WTC11 (cell line): Measurements from ENCODE around the gene C19orf85. TPM values are rescaled to one million over a fixed set of nuclear protein-coding genes. Genes with fewer than 3 reads are reported as not detected.

Experiments
- ATAC-seq: fragments of 200-7000 bp; cut with Tn5 transposase; 2 replicates; pipeline ENCODE4 v1.10.0; 2021; ENCODE audit warnings: mild to moderate bottlenecking, moderate library complexity
- CTCF ChIA-PET: fragments of 300-600 bp; sonication (Branson Sonifier 250); formaldehyde crosslinking; loops from one replicate; lab custom pipeline; 2021; ENCODE audit warnings: antibody characterized with exemption; lab: Charles Lee
- POLR2A ChIA-PET: fragments of 350-600 bp; sonication (Branson Sonifier 250); formaldehyde crosslinking; loops from one replicate; lab custom pipeline; 2021; ENCODE audit warnings: antibody characterized with exemption; lab: Charles Lee
- DNase-seq: peaks from one replicate; pipeline ENCODE4 v3.0.0; 2021; ENCODE audit warnings: low spot score
- H3K27ac Mint-ChIP-seq: 2 replicates; pipeline ENCODE4 v1.8.0; 2021; ENCODE audit warnings: mixed read lengths
- H3K27me3 Mint-ChIP-seq: 2 replicates; pipeline ENCODE4 v1.8.0; 2021; ENCODE audit warnings: low read depth, mild to moderate bottlenecking, moderate library complexity, mixed read lengths
- H3K36me3 Mint-ChIP-seq: 2 replicates; pipeline ENCODE4 v1.8.0; 2021; ENCODE audit warnings: mixed read lengths
- H3K4me1 Mint-ChIP-seq: 2 replicates; pipeline ENCODE4 v1.8.0; 2022; ENCODE audit warnings: mixed read lengths
- H3K4me3 Mint-ChIP-seq: 2 replicates; pipeline ENCODE4 v1.8.0; 2021; ENCODE audit warnings: mild to moderate bottlenecking, moderate library complexity, mixed read lengths
- H3K9me3 Mint-ChIP-seq: 2 replicates; pipeline ENCODE4 v1.8.0; 2021; ENCODE audit warnings: mixed read lengths
- CREB1 ChIP-seq: sonication (generic); formaldehyde crosslinking; IDR thresholded peaks from 2 replicates; pipeline ENCODE4 v1.8.0; 2023; ENCODE audit warnings: mild to moderate bottlenecking, missing genetic modification reagents
- EMX1 ChIP-seq: fragments of 250-450 bp; sonication (Bioruptor Pico); IDR thresholded peaks from 2 replicates; pipeline ENCODE4 v1.8.0; 2021; ENCODE audit warnings: mild to moderate bottlenecking
- ETV6 ChIP-seq: sonication (generic); formaldehyde crosslinking; IDR thresholded peaks from 2 replicates; pipeline ENCODE4 v1.8.1; 2022; ENCODE audit warnings: mild to moderate bottlenecking, missing genetic modification reagents
- HMGA2 ChIP-seq: fragments of 250-450 bp; sonication (Bioruptor Pico); IDR thresholded peaks from 2 replicates; pipeline ENCODE4 v1.4.0; 2021; ENCODE audit warnings: mild to moderate bottlenecking, moderate library complexity
- MYBL2 ChIP-seq: sonication (generic); formaldehyde crosslinking; IDR thresholded peaks from 2 replicates; pipeline ENCODE4 v1.8.1; 2023; ENCODE audit warnings: mild to moderate bottlenecking, moderate library complexity, missing genetic modification reagents
- NR2C2 ChIP-seq: sonication (generic); formaldehyde crosslinking; IDR thresholded peaks from 2 replicates; pipeline ENCODE4 v1.8.0; 2022; ENCODE audit warnings: mild to moderate bottlenecking, missing genetic modification reagents
- PRRX2 ChIP-seq: fragments of 250-450 bp; sonication (Bioruptor Pico); IDR thresholded peaks from 2 replicates; pipeline ENCODE4 v1.8.0; 2021; ENCODE audit warnings: mild to moderate bottlenecking
- SMAD3 ChIP-seq: sonication (generic); formaldehyde crosslinking; IDR thresholded peaks from 2 replicates; pipeline ENCODE4 v1.8.0; 2022; ENCODE audit warnings: missing genetic modification reagents, mild to moderate bottlenecking, borderline replicate concordance
- TCF7 ChIP-seq: sonication (generic); formaldehyde crosslinking; IDR thresholded peaks from 2 replicates; pipeline ENCODE4 v1.8.0; 2022; ENCODE audit warnings: mild to moderate bottlenecking, low read depth, missing genetic modification reagents, moderate library complexity
- TEAD4 ChIP-seq: sonication (generic); formaldehyde crosslinking; IDR thresholded peaks from 2 replicates; pipeline ENCODE4 v1.8.0; 2022; ENCODE audit warnings: mild to moderate bottlenecking, missing genetic modification reagents
- TP53 ChIP-seq: sonication (generic); formaldehyde crosslinking; IDR thresholded peaks from 2 replicates; pipeline ENCODE4 v1.8.1; 2023; ENCODE audit warnings: mild to moderate bottlenecking, missing genetic modification reagents
- ZNF219 ChIP-seq: sonication (generic); formaldehyde crosslinking; IDR thresholded peaks from 2 replicates; pipeline ENCODE4 v1.8.0; 2023; ENCODE audit warnings: missing genetic modification reagents, mild to moderate bottlenecking, borderline replicate concordance
- ZNF396 ChIP-seq: fragments of 250-450 bp; sonication (Bioruptor Pico); IDR thresholded peaks from 2 replicates; pipeline ENCODE4 v1.8.0; 2021; ENCODE audit warnings: mild to moderate bottlenecking, moderate library complexity, borderline replicate concordance
- total RNA-seq: library from RNA; stranded (reverse); gene quantifications from 3 replicates; pipeline ENCODE4 v1.2.3, GENCODE V29; 2021
- TF ChIP-seq, protein P1 (sequence below): sonication (generic); formaldehyde crosslinking; IDR thresholded peaks from 2 replicates; pipeline ENCODE4 v1.8.1; 2023; ENCODE audit warnings: mild to moderate bottlenecking, missing genetic modification reagents, moderate library complexity
- TF ChIP-seq, protein P2 (sequence below): fragments of 250-450 bp; sonication (Bioruptor Pico); IDR thresholded peaks from 2 replicates; pipeline ENCODE4 v1.9.0; 2021; ENCODE audit warnings: mild to moderate bottlenecking
- TF ChIP-seq, protein P3 (sequence below): sonication (generic); formaldehyde crosslinking; IDR thresholded peaks from 2 replicates; pipeline ENCODE4 v1.8.0; 2022; ENCODE audit warnings: mild to moderate bottlenecking, missing genetic modification reagents
- TF ChIP-seq, protein P4 (sequence below): sonication (generic); formaldehyde crosslinking; IDR thresholded peaks from 2 replicates; pipeline ENCODE4 v1.8.0; 2022; ENCODE audit warnings: missing genetic modification reagents
- TF ChIP-seq, protein P5 (sequence below): sonication (generic); formaldehyde crosslinking; IDR thresholded peaks from 2 replicates; pipeline ENCODE4 v1.8.0; 2022; ENCODE audit warnings: mild to moderate bottlenecking, missing genetic modification reagents
- TF ChIP-seq, protein P6 (sequence below): sonication (generic); formaldehyde crosslinking; IDR thresholded peaks from 2 replicates; pipeline ENCODE4 v1.8.1; 2023; ENCODE audit warnings: mild to moderate bottlenecking, missing genetic modification reagents, moderate library complexity
- TF ChIP-seq, protein P7 (sequence below): fragments of 200-600 bp; IDR thresholded peaks from 2 replicates; pipeline ENCODE4 v1.8.0; 2022; ENCODE audit warnings: antibody characterized with exemption

The C19orf85 gene
- total RNA-seq, 1 experiment from 2014 or later, result 2.2 TPM

DNA sequence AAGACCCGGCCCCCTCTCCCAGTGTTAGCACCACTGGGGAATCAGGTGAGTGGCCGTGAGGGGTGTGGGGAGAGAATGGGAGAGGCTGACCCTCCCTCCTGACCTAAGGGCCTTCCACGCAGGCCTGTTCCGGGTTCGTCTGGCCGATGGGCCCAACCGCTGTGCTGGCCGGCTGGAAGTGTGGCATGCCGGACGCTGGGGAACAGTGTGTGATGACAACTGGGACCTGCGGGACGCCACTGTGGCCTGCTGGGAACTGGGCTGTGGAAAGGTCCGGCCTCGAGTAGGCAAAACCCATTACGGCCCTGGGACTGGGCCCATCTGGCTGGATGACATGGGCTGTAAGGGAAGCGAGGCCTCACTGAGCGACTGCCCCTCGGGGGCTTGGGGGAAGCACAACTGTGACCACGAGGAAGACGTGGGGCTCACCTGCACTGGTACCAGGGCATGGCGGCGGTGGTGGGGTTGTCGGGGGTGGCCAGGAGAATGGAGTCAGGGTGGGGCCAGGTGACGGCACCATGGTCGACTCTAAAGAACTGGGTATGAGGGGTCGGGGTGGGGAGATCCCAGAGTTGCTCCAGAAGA lies 35.9 kb upstream of the C19orf85 start:
- Mint-ChIP-seq H3K4me1 (no peaks in the 10 kb centered on the region; the same call in 1 of the 2 replicates), H3K4me3 (no peak overlapping the region), H3K27ac (no peak overlapping the region), H3K27me3 (peaks cover 81% of the 10 kb centered on the region), H3K36me3 (peaks cover 7% of the 10 kb centered on the region), H3K9me3 (peaks cover 19% of the 10 kb centered on the region)
- no peak for TF ChIP-seq SMAD3 (CRISPR knock-in tag)
- TF ChIP-seq MYBL2, result no peak
- no peak for TF ChIP-seq ETV6 (CRISPR knock-in tag)
- TF ChIP-seq CREB1 (CRISPR knock-in tag), result no peak
- TF ChIP-seq, protein P1, sequence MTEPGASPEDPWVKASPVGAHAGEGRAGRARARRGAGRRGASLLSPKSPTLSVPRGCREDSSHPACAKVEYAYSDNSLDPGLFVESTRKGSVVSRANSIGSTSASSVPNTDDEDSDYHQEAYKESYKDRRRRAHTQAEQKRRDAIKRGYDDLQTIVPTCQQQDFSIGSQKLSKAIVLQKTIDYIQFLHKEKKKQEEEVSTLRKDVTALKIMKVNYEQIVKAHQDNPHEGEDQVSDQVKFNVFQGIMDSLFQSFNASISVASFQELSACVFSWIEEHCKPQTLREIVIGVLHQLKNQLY (CRISPR knock-in tag), result no peak
- TF ChIP-seq EMX1 (CRISPR knock-in tag), result no peak
- TF ChIP-seq ZNF396 (CRISPR knock-in tag), result no peak
- TF ChIP-seq PRRX2 (CRISPR knock-in tag), result no peak
- no peak for TF ChIP-seq TEAD4 (CRISPR knock-in tag)
- TF ChIP-seq NR2C2 (CRISPR knock-in tag), result no peak
- ATAC-seq (no peak), DNase-seq (no peak)
- ChIA-PET CTCF (interaction anchor here (0.9 to 1.6 kb wide), 2 partner anchors 33 to 38 kb away, joined by 3 to 8 read pairs; no protein-coding TSS in a partner anchor), POLR2A (no interaction called here)

DNA sequence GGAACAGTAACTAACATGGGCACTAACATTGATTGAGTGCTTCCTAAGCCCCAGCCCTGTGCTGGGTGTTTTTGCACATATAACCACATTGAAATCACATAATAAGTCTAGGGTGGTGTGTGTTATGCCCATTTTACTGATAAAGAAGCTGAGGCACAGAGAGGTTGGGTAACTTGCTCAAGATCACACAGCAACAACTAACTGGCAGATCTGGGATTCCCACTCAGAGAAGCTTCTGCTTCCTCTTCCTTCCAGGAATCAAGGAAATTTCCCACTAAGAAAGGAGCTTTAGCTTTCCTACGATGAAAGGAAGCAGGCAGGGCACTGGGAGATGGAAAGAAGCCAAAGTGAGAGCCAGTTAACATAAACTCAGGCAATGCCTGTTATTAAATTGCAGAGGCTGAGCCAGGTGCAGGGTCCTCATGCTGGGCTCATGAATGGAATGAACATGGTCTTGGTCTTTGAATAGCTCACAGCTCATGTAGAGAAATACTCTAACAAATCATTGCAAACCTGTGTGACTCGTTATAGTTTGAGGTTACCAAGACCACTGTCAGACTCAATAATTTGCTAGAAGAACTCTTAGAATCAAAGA lies 33.8 kb upstream of the C19orf85 start:
- Mint-ChIP-seq H3K27me3 (peaks cover 60% of the 10 kb centered on the region), H3K4me3 (no peak overlapping the region), H3K9me3 (peaks cover 8% of the 10 kb centered on the region), H3K4me1 (no peaks in the 10 kb centered on the region; the same call in 1 of the 2 replicates), H3K27ac (no peak overlapping the region), H3K36me3 (peaks cover 4% of the 10 kb centered on the region)
- ATAC-seq, result no peak
- ChIA-PET CTCF (interaction anchor here (0.9 to 2.4 kb wide), 4 partner anchors 21 to 134 kb away, joined by 3 to 13 read pairs (median 4); no protein-coding TSS in a partner anchor), POLR2A (interaction anchor here (1.2 kb wide), 1 partner anchor 12 kb away, joined by 5 read pairs; no protein-coding TSS in a partner anchor)
- TF ChIP-seq, protein P2, sequence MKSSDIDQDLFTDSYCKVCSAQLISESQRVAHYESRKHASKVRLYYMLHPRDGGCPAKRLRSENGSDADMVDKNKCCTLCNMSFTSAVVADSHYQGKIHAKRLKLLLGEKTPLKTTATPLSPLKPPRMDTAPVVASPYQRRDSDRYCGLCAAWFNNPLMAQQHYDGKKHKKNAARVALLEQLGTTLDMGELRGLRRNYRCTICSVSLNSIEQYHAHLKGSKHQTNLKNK (CRISPR knock-in tag), result no peak
- no peak for TF ChIP-seq TP53 (CRISPR knock-in tag)
- TF ChIP-seq TCF7 (CRISPR knock-in tag), result no peak
- TF ChIP-seq, protein P3, sequence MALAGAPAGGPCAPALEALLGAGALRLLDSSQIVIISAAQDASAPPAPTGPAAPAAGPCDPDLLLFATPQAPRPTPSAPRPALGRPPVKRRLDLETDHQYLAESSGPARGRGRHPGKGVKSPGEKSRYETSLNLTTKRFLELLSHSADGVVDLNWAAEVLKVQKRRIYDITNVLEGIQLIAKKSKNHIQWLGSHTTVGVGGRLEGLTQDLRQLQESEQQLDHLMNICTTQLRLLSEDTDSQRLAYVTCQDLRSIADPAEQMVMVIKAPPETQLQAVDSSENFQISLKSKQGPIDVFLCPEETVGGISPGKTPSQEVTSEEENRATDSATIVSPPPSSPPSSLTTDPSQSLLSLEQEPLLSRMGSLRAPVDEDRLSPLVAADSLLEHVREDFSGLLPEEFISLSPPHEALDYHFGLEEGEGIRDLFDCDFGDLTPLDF, result no peak
- DNase-seq, result no peak

DNA sequence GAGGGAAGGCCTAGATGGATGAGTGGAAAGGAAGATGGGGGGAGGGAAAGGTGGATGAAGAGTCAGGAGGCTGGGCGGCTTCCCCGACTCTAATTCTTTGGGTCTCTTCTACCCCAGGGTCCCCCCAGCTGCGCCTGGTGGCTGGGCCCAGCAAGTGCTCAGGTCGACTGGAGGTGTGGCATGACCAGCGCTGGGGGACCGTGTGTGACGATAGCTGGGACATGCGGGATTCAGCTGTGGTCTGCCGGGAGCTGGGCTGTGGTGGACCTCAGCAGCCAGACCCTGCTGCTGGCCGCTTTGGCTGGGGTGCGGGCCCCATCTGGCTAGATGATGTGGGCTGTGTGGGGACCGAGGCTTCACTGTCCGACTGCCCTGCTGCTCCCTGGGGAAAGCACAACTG lies 33.2 kb upstream of the C19orf85 start:
- ATAC-seq (no peak), DNase-seq (no peak)
- no peak overlapping the region for H3K27ac Mint-ChIP-seq
- H3K4me1 Mint-ChIP-seq, result no peaks in the 10 kb centered on the region; the same call in 1 of the 2 replicates
- peaks cover 54% of the 10 kb centered on the region for H3K27me3 Mint-ChIP-seq
- ChIA-PET CTCF (interaction anchor here (0.9 to 2.4 kb wide), 3 partner anchors 21 to 108 kb away, joined by 3 to 13 read pairs (median 5); no protein-coding TSS in a partner anchor), POLR2A (interaction anchor here (1.2 kb wide), 1 partner anchor 11 kb away, joined by 5 read pairs; no protein-coding TSS in a partner anchor)
- peaks cover 4% of the 10 kb centered on the region; the same call in 1 of the 2 replicates for H3K9me3 Mint-ChIP-seq
- H3K4me3 Mint-ChIP-seq, result no peak overlapping the region
- no peaks in the 10 kb centered on the region for H3K36me3 Mint-ChIP-seq
- TF ChIP-seq ZNF219 (no peak), PRRX2 (CRISPR knock-in tag) (no peak), NR2C2 (CRISPR knock-in tag) (no peak), HMGA2 (CRISPR knock-in tag) (no peak)
- TF ChIP-seq, protein P4, sequence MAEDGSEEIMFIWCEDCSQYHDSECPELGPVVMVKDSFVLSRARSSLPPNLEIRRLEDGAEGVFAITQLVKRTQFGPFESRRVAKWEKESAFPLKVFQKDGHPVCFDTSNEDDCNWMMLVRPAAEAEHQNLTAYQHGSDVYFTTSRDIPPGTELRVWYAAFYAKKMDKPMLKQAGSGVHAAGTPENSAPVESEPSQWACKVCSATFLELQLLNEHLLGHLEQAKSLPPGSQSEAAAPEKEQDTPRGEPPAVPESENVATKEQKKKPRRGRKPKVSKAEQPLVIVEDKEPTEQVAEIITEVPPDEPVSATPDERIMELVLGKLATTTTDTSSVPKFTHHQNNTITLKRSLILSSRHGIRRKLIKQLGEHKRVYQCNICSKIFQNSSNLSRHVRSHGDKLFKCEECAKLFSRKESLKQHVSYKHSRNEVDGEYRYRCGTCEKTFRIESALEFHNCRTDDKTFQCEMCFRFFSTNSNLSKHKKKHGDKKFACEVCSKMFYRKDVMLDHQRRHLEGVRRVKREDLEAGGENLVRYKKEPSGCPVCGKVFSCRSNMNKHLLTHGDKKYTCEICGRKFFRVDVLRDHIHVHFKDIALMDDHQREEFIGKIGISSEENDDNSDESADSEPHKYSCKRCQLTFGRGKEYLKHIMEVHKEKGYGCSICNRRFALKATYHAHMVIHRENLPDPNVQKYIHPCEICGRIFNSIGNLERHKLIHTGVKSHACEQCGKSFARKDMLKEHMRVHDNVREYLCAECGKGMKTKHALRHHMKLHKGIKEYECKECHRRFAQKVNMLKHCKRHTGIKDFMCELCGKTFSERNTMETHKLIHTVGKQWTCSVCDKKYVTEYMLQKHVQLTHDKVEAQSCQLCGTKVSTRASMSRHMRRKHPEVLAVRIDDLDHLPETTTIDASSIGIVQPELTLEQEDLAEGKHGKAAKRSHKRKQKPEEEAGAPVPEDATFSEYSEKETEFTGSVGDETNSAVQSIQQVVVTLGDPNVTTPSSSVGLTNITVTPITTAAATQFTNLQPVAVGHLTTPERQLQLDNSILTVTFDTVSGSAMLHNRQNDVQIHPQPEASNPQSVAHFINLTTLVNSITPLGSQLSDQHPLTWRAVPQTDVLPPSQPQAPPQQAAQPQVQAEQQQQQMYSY (CRISPR knock-in tag), result no peak
- TF ChIP-seq, protein P5, sequence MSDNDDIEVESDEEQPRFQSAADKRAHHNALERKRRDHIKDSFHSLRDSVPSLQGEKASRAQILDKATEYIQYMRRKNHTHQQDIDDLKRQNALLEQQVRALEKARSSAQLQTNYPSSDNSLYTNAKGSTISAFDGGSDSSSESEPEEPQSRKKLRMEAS (CRISPR knock-in tag), result no peak
- TF ChIP-seq, protein P6, sequence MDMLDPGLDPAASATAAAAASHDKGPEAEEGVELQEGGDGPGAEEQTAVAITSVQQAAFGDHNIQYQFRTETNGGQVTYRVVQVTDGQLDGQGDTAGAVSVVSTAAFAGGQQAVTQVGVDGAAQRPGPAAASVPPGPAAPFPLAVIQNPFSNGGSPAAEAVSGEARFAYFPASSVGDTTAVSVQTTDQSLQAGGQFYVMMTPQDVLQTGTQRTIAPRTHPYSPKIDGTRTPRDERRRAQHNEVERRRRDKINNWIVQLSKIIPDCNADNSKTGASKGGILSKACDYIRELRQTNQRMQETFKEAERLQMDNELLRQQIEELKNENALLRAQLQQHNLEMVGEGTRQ (CRISPR knock-in tag), result no peak
- TF ChIP-seq, protein P2 (CRISPR knock-in tag), result no peak
- TF ChIP-seq, protein P1 (CRISPR knock-in tag), result no peak
- TF ChIP-seq, protein P7, sequence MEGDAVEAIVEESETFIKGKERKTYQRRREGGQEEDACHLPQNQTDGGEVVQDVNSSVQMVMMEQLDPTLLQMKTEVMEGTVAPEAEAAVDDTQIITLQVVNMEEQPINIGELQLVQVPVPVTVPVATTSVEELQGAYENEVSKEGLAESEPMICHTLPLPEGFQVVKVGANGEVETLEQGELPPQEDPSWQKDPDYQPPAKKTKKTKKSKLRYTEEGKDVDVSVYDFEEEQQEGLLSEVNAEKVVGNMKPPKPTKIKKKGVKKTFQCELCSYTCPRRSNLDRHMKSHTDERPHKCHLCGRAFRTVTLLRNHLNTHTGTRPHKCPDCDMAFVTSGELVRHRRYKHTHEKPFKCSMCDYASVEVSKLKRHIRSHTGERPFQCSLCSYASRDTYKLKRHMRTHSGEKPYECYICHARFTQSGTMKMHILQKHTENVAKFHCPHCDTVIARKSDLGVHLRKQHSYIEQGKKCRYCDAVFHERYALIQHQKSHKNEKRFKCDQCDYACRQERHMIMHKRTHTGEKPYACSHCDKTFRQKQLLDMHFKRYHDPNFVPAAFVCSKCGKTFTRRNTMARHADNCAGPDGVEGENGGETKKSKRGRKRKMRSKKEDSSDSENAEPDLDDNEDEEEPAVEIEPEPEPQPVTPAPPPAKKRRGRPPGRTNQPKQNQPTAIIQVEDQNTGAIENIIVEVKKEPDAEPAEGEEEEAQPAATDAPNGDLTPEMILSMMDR, result no peak
